Measurements from ENCODE around the gene TCF21.

DNA sequence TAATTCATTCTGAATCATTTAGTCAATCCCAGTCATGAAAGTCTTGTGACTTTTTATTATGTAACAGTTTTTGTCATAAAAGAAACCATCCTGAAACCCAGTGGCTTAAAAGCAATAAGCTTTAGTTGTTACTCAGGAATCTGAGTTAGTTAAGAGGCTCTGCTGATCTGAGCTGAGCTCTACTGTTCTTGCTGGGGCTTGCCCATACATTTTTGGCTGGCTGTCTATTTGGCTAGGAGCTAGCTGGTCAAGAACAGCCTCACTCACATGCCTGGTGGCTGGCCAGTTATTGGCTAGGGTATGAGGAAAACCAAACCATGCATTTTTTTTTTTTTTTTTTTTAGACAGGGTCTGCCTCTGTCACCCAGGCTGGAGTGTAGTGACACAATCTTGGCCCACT lies 10.6 kb downstream of the TCF21 start:
- TF ChIP-seq, protein P1, sequence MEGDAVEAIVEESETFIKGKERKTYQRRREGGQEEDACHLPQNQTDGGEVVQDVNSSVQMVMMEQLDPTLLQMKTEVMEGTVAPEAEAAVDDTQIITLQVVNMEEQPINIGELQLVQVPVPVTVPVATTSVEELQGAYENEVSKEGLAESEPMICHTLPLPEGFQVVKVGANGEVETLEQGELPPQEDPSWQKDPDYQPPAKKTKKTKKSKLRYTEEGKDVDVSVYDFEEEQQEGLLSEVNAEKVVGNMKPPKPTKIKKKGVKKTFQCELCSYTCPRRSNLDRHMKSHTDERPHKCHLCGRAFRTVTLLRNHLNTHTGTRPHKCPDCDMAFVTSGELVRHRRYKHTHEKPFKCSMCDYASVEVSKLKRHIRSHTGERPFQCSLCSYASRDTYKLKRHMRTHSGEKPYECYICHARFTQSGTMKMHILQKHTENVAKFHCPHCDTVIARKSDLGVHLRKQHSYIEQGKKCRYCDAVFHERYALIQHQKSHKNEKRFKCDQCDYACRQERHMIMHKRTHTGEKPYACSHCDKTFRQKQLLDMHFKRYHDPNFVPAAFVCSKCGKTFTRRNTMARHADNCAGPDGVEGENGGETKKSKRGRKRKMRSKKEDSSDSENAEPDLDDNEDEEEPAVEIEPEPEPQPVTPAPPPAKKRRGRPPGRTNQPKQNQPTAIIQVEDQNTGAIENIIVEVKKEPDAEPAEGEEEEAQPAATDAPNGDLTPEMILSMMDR (IDR thresholded peaks at IDR 0.05): no peak
- TF ChIP-seq POLR2A (IDR thresholded peaks at IDR 0.05) (no peak), EP300 (IDR thresholded peaks at IDR 0.05) (no peak)
